GM18526 (cell line): ENCODE results near the gene C12orf56.

Experiments
- POLR2A ChIP-seq: IDR thresholded peaks from 3 replicates; pipeline ENCODE4 v1.6.1; 2011; ENCODE audit not compliant: insufficient read length; ENCODE audit errors: extremely low read depth

Gene C12orf56

GRCh38 chr12:64390275-64390851, at the start of gene C12orf56:
Gene C12orf56, minus strand, starts transcription at chr12:64390758. Its CDS starts 193 bp downstream, at chr12:64390565.
- no peak for TF ChIP-seq POLR2A

- TF ChIP-seq POLR2A: no peak
These were observed 49.5 kb upstream of the C12orf56 start for GRCh38 chr12:64440100-64440499.

GRCh38 chr12:64433915-64434314, 43.4 kb upstream of the C12orf56 start:
- TF ChIP-seq POLR2A: no peak

- TF ChIP-seq POLR2A: no peak
These were observed 41.2 kb upstream of the C12orf56 start for GRCh38 chr12:64431791-64432190.

GRCh38 chr12:64430886-64431285, 40.3 kb upstream of the C12orf56 start:
- no peak for TF ChIP-seq POLR2A

- no peak for TF ChIP-seq POLR2A
These were observed 38.4 kb upstream of the C12orf56 start for GRCh38 chr12:64428956-64429355.

GRCh38 chr12:64427988-64428387, 37.4 kb upstream of the C12orf56 start:
- no peak for TF ChIP-seq POLR2A

- no peak for TF ChIP-seq POLR2A
These were observed 29.1 kb upstream of the C12orf56 start for GRCh38 chr12:64419696-64420095.

GRCh38 chr12:64418209-64418608, 27.7 kb upstream of the C12orf56 start:
- no peak for TF ChIP-seq POLR2A

- TF ChIP-seq POLR2A: no peak
These were observed 23.3 kb upstream of the C12orf56 start for GRCh38 chr12:64413884-64414283.

GRCh38 chr12:64412459-64412858, 21.9 kb upstream of the C12orf56 start:
- TF ChIP-seq POLR2A: no peak

GRCh38 chr12:64411427-64411826, 20.9 kb upstream of the C12orf56 start:
- no peak for TF ChIP-seq POLR2A

GRCh38 chr12:64407342-64408223, 17.0 kb upstream of the C12orf56 start:
- no peak for TF ChIP-seq POLR2A

GRCh38 chr12:64404470-64405256, 14.1 kb upstream of the C12orf56 start:
- TF ChIP-seq POLR2A: no peak

GRCh38 chr12:64403707-64404469, 13.3 kb upstream of the C12orf56 start, which contains the start of gene XPOT:
Gene XPOT, plus strand, starts transcription at chr12:64404392. Its CDS starts 5,644 bp downstream, at chr12:64410036.
- peak; percentile 95 for TF ChIP-seq POLR2A
